NB4 (cell line): ENCODE results near the gene LIN28B.

Experiments used
- CTCF ChIP-seq: IDR thresholded peaks from one replicate; pipeline ENCODE4 v1.5.1; 2012; ENCODE audit warnings: low read depth, low read length
- POLR2A ChIP-seq: IDR thresholded peaks from 2 replicates; pipeline ENCODE4 v1.6.1; 2011; ENCODE audit warnings: mild to moderate bottlenecking; ENCODE audit not compliant: insufficient read length; ENCODE audit errors: extremely low read depth

GRCh38 chr6:104929353-104929752, 27.6 kb upstream of the LIN28B start:
- TF ChIP-seq CTCF (no peak), POLR2A (no peak)
